ENCODE data around the gene BBC3. TPM values are rescaled to one million over a fixed set of nuclear protein-coding genes. Genes with fewer than 3 reads are reported as not detected.

The BBC3 gene
- total RNA-seq, 2 experiments from 2014 or later = 14.6 to 15.5 TPM

DNA sequence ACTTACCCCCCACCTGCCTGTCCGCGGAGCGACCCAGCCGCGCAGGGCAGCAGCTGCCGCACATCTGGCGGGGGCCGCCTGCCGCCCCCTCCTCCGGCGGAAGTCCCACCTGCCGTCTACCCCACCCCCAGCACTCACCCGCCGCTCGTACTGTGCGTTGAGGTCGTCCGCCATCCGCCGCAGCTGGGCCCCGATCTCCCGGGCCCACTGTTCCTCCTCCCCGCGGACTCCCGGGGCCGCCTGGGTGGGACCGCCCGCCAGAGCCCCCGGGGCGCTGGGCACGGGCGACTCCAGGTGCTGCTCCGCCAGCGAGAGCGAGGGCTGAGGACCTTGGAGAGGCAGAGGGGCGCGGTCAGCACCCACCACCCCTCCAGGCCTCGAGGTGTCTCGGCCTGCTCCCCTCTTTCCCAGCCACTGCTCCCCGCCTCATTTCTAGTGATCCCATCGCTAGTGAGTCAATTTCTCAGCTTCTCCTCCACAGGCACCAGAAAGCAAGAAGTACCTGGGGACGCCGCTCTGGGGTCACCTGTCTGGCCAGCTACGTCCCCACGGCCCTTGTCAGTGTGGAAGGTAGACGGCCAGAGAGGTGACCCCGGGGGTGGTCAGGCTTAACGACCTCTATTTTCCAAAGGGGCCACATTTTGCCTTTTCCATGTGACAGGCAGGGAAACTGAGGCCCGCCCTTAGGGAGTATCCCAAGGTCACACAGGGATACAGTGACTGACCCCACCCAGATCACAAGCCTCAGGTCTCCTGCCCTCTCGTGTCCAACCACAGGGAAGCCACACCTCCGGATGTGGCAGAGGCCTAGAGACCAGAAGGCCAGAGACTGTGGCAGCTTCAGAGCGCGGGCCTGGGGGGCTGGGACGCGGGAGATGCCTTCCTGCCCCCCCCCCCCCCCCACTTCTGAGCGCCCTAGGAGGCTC is 4.3 kb downstream of the BBC3 start:
- CTCF ChIA-PET = interaction anchor here (0.5 to 5.9 kb wide), 9 partner anchors 9 to 134 kb away, joined by 3 to 71 read pairs (median 6); partner anchors contain the start of gene SAE1

DNA sequence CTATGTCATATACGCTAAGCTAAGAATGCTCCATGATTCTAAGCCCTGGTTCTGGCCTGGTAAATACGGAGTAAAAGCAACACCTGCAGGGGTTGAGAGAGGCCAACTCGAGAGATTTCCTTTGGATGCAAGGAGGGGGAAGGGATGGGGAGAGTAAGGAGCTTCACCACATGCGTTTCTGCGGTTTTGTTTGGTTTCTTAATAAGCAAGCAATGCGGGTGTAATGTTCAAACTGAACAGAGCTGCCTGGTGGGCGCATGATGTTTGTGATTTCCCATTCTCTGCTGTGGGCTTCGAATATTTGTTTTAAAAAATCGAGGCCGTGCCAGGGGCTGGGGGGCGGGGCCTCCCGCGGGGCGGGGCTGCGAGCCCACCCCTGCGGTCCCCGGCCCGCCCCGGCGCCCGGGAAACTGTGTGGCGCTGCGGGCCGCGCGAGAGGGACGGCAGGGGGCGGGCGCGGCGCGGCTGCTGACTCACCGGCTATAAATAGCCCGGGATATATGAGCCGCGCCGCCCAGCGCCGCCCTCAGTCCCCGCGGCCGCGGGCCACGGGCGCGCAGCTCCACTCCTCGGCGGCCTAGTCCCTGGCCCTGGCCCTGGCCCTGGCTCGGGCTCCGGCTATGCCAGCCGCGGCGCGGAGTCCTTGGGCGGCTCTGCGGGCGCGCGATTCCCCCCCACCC is 5.1 kb downstream of the BBC3 start:
- CTCF ChIA-PET = interaction anchor here (0.5 to 5.9 kb wide), 11 partner anchors 10 to 133 kb away, joined by 3 to 71 read pairs (median 5); partner anchors contain the start of genes CCDC9 and SAE1
- POLR2A ChIA-PET = interaction anchor here (0.5 to 3.0 kb wide), 17 partner anchors 12 to 306 kb away, joined by 3 to 34 read pairs (median 5); partner anchors contain the start of genes CCDC9, SAE1 and ZC3H4

More for the DNA sequence above, 4.3 kb downstream of the BBC3 start:
- POLR2A ChIA-PET = interaction anchor here (0.5 to 3.0 kb wide), 16 partner anchors 11 to 307 kb away, joined by 3 to 34 read pairs (median 4); partner anchors contain the start of genes CCDC9 and SAE1

- ChIA-PET CTCF (interaction anchor here (1.1 to 1.8 kb wide), 2 partner anchors 12 to 23 kb away, joined by 3 to 5 read pairs; no protein-coding TSS in a partner anchor), POLR2A (interaction anchor here (1.2 kb wide), 1 partner anchor 11 kb away, joined by 4 read pairs; no protein-coding TSS in a partner anchor)
Measured at GRCh38 chr19:47221890-47222289, 9.1 kb downstream of the BBC3 start.

DNA sequence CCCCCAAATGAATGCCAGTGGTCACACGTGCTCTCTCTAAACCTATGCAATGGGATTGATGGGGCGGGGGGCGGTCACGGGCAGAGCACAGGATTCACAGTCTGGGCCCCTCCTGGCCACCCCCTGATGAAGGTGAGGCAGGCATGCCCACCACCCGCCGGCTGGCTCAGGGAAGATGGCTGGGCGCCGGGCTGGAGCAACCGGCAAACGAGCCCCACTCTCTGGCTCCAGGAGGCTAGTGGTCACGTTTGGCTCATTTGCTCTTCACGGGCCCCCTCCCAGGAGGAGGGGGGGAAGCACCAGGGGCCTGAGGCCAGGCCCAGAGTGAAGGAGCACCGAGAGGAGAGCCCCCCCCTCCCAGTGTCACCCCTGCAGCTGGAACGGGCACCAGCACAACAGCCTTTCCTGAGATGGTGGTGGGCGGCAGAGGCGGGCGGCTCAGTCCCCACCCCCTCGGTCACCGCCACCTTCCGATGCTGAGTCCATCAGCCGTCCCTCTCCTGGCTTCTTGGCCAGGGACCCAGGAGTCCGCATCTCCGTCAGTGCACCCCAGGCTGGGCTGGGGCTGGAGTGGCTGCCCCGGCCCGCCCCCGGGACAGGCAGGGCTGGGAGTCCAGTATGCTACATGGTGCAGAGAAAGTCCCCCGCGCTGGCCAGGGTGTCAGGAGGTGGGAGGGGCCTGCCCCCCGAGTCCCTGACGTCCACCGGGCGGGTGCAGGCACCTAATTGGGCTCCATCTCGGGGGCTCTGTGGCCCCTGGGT is 9.7 kb downstream of the BBC3 start:
- POLR2A ChIA-PET = interaction anchor here (1.2 kb wide), 1 partner anchor 11 kb away, joined by 4 read pairs; no protein-coding TSS in a partner anchor
- CTCF ChIA-PET = interaction anchor here (1.1 to 1.8 kb wide), 3 partner anchors 11 to 27 kb away, joined by 3 to 5 read pairs (median 3); no protein-coding TSS in a partner anchor

DNA sequence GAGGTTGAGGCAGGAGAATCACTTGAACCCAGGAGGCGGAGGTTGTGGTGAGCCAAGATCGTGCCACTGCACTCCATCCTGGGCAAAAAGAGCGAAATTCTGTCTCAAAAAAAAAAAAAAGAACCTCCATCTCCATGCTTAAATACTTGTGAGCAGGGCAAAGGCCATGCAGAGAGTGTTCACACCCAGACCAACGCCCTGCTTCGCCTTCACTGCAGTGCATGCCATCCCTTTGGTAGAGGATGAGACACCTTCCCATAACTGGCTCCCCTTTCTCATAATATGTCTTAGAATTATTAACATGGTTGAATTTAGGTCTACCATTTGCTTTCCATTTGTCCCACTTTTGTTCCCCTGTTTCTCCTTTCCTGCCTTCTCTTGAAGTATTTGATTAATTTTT is 15.4 kb downstream of the BBC3 start:
- POLR2A ChIA-PET = no interaction called here

GRCh38 chr19:47210689-47211316 is 20.2 kb downstream of the BBC3 start:
- ChIA-PET POLR2A (interaction anchor here (0.6 to 4.3 kb wide), 8 partner anchors 8 to 53 kb away, joined by 3 to 24 read pairs (median 4); partner anchors contain the start of gene CCDC9), CTCF (interaction anchor here (0.7 to 6.5 kb wide), 28 partner anchors 9 to 220 kb away, joined by 3 to 100 read pairs (median 4); partner anchors contain the start of genes CCDC9 and SAE1)

More for the DNA sequence above, 15.4 kb downstream of the BBC3 start:
- CTCF ChIA-PET = interaction anchor here (0.7 to 1.8 kb wide), 5 partner anchors 8 to 37 kb away, joined by 3 to 6 read pairs (median 4); no protein-coding TSS in a partner anchor

DNA sequence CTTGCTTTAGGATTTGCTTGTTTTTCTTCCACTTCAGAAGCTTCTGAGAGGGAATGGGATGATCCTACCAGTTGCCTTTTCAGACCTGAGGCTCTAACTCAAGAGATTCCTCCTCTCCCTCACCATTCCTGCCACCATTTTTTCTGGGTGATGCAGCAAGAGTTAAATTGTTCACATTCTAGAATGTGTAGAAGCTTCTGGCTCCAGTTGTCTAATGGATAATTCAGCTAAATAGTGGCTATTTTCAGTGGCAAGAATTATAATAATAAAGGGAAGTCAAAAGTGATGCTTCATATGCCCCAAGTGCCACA is 20.9 kb downstream of the BBC3 start:
- ChIA-PET POLR2A (interaction anchor here (0.5 to 4.3 kb wide), 8 partner anchors 8 to 46 kb away, joined by 3 to 24 read pairs (median 4); partner anchors contain the start of gene CCDC9), CTCF (interaction anchor here (0.7 to 6.5 kb wide), 26 partner anchors 8 to 219 kb away, joined by 3 to 100 read pairs (median 4); partner anchors contain the start of genes CCDC9 and SAE1)

DNA sequence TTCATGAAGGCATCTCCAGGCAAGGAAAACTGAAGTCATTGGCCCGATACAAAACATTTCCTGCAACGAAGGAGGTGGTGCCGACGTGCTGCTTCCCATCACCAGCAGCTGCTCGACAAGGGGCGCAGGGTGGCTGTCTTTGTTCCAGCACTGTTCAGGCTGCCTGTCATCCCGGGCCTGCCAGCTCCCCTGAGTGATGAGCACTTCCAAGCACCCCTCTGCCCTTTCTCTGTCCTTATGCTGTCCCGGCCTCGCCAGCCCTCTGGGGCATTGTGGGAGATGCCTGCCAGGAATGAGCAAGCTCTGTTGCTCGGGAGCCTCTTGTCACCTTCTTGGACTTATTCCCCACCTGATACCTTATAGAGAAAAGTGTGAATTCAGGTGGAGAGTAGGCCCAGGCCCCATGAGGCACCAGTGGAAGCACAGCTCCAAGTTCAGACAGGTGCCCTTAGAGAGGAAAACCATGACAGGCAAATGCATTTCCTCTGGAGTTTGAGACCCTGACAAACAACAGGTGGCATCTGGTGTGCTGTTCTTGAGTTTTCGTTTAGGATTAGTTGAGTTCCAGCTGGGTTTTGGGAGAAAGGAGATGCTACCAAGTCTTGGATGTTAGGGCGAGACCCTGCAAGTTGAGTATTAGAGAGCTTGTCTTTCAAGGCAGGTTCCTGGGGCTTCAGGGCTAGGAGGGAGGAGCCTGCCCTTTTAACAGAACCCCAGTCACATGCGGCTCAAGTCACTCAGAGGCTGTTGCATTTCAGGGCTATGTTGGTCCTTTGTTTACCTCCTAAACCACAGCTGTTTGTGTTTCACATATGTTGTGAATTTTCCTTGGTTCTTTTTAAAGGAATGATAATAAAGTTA is 21.4 kb downstream of the BBC3 start:
- CTCF ChIA-PET = interaction anchor here (1.0 to 6.5 kb wide), 15 partner anchors 9 to 219 kb away, joined by 3 to 100 read pairs (median 9); partner anchors contain the start of gene CCDC9
- POLR2A ChIA-PET = interaction anchor here (0.5 to 4.3 kb wide), 3 partner anchors 17 to 35 kb away, joined by 4 to 24 read pairs (median 20); no protein-coding TSS in a partner anchor

GRCh38 chr19:47203254-47203653 is 27.7 kb downstream of the BBC3 start:
- CTCF ChIA-PET = interaction anchor here (0.9 kb wide), 1 partner anchor 44 kb away, joined by 5 read pairs; no protein-coding TSS in a partner anchor
- POLR2A ChIA-PET = no interaction called here

DNA sequence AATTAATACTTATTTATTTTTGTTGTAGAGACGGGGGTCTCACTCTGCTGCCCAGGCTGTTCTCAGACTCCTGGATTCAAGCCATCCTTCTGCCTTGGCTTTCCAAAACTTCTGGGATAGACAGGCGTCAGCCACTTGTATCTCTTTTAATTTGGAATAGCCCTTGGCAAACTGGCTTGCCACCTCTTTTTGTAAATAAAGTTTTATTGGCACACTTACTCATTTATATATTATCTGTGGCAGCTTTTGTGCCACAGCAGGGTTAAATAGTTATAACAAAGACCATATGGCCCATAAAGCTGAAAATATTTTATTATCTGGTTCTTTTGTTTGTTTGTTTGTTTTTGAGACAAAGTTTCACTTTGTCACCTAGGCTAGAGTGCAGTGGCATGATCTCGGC is 30.5 kb downstream of the BBC3 start:
- CTCF ChIA-PET = interaction anchor here (1.4 kb wide), 1 partner anchor 10 kb away, joined by 3 read pairs; no protein-coding TSS in a partner anchor

DNA sequence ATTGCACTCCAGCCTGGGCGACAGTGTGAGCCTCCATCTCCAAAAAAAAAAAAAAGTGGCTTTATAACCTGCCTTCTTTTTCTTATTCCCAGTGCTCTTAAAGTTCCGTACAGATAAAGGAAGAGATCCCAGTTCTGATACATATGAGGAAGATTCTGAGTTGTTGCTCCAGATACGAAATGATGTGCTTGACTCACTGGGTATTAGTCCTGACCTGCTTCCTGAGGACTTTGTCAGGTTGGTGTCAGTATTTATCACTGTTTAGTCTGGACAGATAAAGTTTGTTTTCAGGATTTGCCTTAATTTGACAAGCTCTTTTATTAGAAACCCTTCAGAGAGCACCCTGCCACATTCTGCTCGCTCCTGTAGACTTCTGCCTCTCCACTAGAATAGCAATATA is 33.9 kb downstream of the BBC3 start:
- POLR2A ChIA-PET = no interaction called here

More for the DNA sequence above, 30.5 kb downstream of the BBC3 start:
- POLR2A ChIA-PET = no interaction called here

DNA sequence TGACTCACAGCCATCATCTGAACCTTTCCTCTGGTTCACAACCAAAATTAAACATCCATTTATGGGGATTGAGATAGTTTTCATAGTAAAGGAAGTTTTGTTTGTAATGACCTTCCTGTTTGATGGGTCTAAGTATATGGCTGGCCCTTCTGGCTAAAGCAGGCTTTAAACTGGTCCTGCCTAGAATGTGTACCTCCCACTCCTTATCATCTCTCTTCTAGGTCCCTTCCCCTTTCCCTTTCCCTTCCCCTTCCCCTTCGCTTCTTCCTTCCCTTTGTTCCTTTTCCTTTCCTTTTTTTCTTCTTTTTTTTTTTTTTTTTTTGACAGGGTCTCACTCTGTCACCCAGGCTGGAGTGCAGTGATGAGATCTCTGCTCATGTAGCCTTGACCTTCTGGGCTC is 35.6 kb downstream of the BBC3 start:
- CTCF ChIA-PET = interaction anchor here (1.1 kb wide), 1 partner anchor 49 kb away, joined by 4 read pairs; no protein-coding TSS in a partner anchor
- POLR2A ChIA-PET = no interaction called here

More for the DNA sequence above, 33.9 kb downstream of the BBC3 start:
- CTCF ChIA-PET = no interaction called here

- CTCF ChIA-PET = interaction anchor here (1.5 to 2.0 kb wide), 3 partner anchors 12 to 58 kb away, joined by 5 to 9 read pairs (median 5); no protein-coding TSS in a partner anchor
- POLR2A ChIA-PET = interaction anchor here (1.5 to 1.8 kb wide), 2 partner anchors 20 to 54 kb away, joined by 4 to 6 read pairs; no protein-coding TSS in a partner anchor
Measured at GRCh38 chr19:47190167-47190727, 40.8 kb downstream of the BBC3 start.

DNA sequence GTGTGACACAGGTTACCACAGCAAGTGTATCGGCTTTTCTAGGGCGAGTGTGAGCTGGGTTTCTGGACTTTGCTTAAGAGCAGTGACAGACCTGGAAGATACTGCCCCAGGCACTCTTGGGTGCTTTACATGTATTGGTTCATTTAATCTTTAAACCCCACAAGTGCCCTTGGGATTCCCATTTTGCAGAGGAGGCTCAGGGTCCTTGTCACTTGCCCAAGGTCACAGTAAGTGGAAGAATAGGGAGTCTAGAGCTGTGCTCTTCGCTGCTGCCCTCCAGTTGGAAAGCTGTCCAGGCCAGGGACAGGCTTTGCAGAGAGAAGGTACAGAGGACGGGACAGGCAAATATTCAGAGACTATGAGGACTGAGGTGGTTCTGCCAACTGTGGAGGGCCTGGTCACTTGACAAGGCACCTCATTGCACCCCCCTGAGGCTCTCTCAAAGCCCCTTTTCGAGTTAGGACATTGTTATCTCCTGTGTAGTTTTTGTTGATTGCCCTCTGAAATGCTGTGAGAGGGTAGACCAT is 42.4 kb downstream of the BBC3 start:
- POLR2A ChIA-PET = no interaction called here

DNA sequence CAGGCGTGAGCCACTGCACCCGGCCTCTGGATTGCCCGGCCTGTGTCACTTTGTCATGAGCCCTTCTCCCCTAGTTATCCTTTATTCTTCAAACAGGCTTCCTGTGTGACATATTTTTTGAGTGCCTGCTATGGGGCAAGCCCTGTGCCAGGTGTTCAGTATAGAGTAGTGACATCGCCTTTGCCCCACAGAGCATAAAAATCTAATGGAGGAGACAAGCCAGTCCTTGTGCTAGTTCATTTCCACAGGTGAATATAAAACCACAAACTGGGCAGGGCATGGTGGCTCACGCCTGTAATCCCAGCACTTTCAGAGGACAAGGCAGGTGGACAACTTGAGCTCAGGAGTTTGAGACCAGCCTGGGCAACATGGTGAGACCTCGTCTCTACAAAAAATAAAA is 43.2 kb downstream of the BBC3 start:
- ChIA-PET POLR2A (interaction anchor here (2.3 kb wide), 1 partner anchor 38 kb away, joined by 9 read pairs; no protein-coding TSS in a partner anchor), CTCF (interaction anchor here (0.9 to 3.1 kb wide), 6 partner anchors 10 to 59 kb away, joined by 4 to 19 read pairs (median 14); no protein-coding TSS in a partner anchor)

More for the DNA sequence above, 42.4 kb downstream of the BBC3 start:
- CTCF ChIA-PET = interaction anchor here (1.1 to 3.1 kb wide), 3 partner anchors 11 to 38 kb away, joined by 4 to 19 read pairs (median 11); no protein-coding TSS in a partner anchor

GRCh38 chr19:47187335-47187655 is 43.7 kb downstream of the BBC3 start:
- CTCF ChIA-PET = interaction anchor here (0.9 to 3.1 kb wide), 8 partner anchors 10 to 75 kb away, joined by 4 to 19 read pairs (median 14); no protein-coding TSS in a partner anchor
- POLR2A ChIA-PET = interaction anchor here (0.6 to 2.3 kb wide), 9 partner anchors 10 to 471 kb away, joined by 3 to 13 read pairs (median 7); partner anchors contain the start of genes CCDC9 and ZC3H4

Data from activated CD8-positive, alpha-beta memory T cell treated with anti-CD3 and anti-CD28 coated beads for 36 hours (primary cell).